ENCODE data around the gene CHMP4A.
A peak's percentile ranks its signal among the peaks of the same experiment; 100 is the strongest.
"Not testable (repeated sequence)": the region's sequence is repeated elsewhere in the genome, so short reads cannot be mapped to it uniquely, and the experiment has no call there.

CHMP4A gene

DNA sequence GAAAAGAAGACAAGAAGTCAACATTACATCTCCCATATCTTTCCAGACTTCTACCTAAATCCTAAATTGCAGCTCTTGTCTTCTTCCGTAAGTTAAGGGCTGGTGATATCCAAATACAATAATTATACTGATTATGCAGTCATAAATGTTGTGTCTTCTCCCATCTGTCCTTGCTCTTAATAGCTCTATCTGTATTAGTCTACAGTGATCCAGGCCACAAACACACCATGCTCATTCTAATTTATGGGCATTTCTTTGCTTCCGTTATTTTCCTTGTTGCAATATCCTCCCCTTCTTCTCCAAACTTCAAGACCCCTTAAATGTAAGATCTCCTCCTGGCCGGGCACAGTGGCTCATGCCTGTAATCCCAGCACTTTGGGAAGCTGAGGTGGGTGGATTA, 6.2 kb upstream of the CHMP4A start:
- DNase-seq (ENCODE audit: low read depth) = no peak
- TF ChIP-seq, protein P1, sequence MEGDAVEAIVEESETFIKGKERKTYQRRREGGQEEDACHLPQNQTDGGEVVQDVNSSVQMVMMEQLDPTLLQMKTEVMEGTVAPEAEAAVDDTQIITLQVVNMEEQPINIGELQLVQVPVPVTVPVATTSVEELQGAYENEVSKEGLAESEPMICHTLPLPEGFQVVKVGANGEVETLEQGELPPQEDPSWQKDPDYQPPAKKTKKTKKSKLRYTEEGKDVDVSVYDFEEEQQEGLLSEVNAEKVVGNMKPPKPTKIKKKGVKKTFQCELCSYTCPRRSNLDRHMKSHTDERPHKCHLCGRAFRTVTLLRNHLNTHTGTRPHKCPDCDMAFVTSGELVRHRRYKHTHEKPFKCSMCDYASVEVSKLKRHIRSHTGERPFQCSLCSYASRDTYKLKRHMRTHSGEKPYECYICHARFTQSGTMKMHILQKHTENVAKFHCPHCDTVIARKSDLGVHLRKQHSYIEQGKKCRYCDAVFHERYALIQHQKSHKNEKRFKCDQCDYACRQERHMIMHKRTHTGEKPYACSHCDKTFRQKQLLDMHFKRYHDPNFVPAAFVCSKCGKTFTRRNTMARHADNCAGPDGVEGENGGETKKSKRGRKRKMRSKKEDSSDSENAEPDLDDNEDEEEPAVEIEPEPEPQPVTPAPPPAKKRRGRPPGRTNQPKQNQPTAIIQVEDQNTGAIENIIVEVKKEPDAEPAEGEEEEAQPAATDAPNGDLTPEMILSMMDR (IDR thresholded peaks at IDR 0.05; ENCODE audit: low read depth, low read length, missing control alignments) = no peak
- H3K4me3 ChIP-seq (ENCODE audit: low read depth, low read length) = no peak overlapping the region

DNA sequence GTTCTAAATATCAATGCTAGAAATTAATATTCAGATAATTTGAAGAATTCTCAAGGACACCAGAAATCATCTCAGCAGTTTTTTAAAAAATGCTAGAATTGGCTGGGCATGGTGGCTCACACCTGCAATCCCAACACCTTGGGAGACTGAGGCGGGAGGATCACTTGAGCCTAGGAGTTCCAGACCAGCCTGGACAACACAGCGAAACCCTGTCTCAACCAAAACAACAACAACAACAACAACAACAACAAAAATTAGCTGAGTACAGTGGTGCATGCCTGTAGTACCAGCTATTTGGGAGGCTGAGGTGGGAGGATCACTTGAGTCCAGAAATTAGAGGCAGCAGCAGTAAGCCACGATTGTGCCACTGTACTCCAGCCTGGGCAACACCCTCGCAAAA, 5.8 kb upstream of the CHMP4A start:
- H3K4me3 ChIP-seq (ENCODE audit: low read depth, low read length) = no peak overlapping the region
- TF ChIP-seq, protein P1 (IDR thresholded peaks at IDR 0.05; ENCODE audit: low read depth, low read length, missing control alignments) = no peak
- no peak for DNase-seq (ENCODE audit: low read depth)

DNA sequence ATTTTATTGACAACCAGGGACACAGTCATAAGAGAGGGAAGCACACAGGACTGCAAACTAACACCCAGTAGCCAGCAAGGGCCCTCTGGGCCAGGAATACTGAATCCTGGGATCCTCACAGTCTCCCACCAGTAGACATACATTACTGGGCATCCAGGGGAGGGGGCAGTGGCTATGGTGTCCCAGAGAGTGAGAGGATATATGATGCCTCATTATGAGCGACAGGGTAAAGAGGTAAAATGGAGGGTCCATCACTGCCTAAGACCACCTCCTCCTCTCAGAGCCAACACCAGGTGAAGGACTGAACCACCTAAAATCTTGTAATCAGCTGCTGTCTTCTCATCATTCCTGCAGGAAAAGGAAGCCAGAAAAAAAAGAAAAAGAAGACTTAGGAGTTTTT, 3.6 kb upstream of the CHMP4A start:
- not testable (repeated sequence) for H3K4me3 ChIP-seq (ENCODE audit: low read depth, low read length); DNase-seq (ENCODE audit: low read depth)

DNA sequence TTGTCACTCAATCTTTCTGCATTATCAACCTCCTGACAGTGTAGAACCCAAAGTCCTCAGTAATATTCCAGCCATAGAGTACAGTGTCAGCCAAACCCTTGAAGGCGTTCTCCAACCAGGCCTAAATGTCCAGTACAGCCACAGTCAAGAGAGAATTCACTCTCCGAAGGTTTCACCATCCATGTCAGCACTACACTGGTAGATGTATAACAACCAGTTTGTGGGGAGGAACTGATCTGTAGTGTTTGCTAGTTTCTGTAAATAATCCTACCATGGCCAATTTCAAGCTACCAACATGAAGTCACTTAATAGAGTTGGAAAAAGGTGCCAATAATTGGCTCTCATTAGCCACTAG, 3.0 kb upstream of the CHMP4A start:
- peak overlapping the region; percentile 81 for H3K4me3 ChIP-seq (ENCODE audit: low read depth, low read length)
- TF ChIP-seq, protein P1 (IDR thresholded peaks at IDR 0.05; ENCODE audit: low read depth, low read length, missing control alignments) = no peak
- DNase-seq (ENCODE audit: low read depth) = no peak

DNA sequence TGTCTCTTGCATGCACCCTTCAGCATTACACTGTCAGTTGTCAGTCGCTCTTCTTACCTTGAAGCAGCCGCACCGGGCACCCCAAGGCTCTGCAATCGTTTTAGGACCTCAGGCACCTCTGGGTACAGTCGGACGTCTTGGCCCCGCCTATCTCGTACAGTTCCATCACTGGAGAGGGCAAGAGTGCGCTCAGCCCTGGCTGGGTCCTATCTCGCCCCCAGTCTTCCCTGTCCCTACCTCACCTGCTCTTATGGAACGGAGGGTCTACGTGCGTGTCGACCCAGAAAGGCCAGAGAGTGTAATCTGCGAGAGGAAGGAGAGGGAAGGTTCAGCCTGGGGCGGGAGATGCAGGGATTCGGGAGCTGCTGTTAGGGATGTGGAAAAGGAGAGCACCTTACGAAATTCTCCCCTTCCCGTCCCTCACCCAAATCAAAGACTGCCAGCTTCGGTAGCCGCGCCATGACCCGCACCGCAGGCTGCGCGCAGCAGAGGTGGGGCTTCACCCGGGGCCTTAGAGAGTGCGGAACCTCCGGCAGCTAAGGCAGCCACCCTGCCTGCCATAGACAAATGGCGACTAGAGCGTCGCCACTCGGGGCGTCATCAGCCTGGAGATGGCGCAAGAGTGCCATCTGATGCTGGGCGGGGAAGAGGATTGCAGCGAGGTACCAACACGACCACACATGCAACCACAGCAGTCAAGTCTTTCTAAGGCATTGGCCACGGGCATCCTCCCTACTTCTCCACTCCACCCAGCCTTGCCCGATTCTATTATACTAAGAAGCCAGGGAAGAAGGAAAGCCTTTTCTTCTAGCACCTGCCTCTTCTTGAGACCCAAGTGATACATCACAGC, 2.4 kb upstream of the CHMP4A start, which contains the start of gene MDP1:
MDP1 (minus strand) TSS at position 572 of the 850 bp plus-strand sequence; CDS start at position 461, 111 bp downstream.
- peak; percentile 74 for DNase-seq (ENCODE audit: low read depth)
- H3K4me3 ChIP-seq (ENCODE audit: low read depth, low read length) = peak within 1 kb of the TSS; percentile 81
- TF ChIP-seq, protein P1 (IDR thresholded peaks at IDR 0.05; ENCODE audit: low read depth, low read length, missing control alignments) = peak; percentile 88

DNA sequence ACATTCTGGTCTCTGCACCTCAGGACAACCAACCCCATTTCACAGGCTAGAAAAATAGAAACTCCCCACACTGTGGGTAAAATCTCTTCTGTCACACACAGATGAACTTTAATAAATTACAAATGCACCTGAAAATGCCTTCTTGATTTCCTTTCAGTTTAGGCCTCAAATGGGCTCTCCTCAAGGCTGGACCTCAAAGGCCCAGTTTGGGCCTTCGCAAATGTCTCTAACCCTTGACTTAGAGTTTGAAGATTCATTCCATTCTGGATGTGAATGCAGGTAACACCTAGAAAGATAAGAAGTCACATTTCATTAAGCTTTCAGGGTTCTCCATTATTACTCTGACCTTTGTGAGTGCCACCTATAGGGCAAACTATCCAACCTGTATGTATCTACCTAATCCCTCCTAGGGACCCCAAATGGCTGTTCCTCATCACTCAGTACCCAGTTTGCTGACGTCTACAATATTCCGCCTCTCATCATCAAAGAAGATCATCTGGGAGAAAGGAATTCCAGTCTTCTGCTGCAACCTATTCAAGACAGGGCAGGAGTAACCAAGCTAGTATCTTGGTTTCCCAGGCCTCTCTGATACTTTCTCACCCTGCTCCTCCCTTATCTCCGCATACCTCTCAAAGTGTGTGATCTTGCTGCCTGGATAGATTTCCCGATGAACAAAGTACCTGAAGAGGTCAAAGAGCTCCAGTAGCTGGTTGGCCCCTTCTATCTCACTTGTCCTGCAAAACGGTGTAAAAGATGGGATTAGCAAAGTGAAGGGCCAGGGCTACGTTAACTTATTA, 776 bp upstream of the CHMP4A start:
- peak overlapping the region; percentile 86 for H3K4me3 ChIP-seq (ENCODE audit: low read depth, low read length)
- no peak for DNase-seq (ENCODE audit: low read depth)
- TF ChIP-seq, protein P1 (IDR thresholded peaks at IDR 0.05; ENCODE audit: low read depth, low read length, missing control alignments) = peak; percentile 6

DNA sequence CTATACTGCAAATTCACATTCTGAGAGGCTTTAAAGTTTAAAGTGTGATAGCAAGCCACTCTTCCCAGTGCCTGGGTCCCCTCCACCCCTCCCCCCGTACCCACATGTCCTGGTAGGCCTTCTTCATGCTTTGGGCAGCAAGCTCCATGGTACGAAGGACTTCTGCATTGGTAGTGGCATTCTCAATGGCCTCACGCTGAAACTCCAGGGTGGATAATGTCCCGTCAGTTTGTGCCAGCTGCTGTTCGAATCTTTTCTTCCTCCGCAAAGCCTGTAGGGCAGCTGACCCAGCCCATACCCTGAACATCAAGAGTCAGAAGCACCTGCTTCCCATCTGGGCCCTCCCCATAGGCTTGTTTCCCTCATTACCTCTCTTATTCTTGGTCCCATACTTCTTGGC, 2.0 kb downstream of the CHMP4A start:
- no peak for DNase-seq (ENCODE audit: low read depth)
- TF ChIP-seq, protein P1 (IDR thresholded peaks at IDR 0.05; ENCODE audit: low read depth, low read length, missing control alignments) = no peak
- H3K4me3 ChIP-seq (ENCODE audit: low read depth, low read length) = no peak overlapping the region
